Adrenal gland (tissue), 12 donors: ENCODE measurements around the gene EPC2. TPM values are rescaled to one million over a fixed set of nuclear protein-coding genes. Genes with fewer than 3 reads are reported as not detected.

Experiments
- DNase-seq, 7 donors: peaks; one replicate each; pipeline ENCODE4 v3.0.0-alpha.2; 2019 to 2020
- H3K27ac ChIP-seq, 5 donors: fragments of 200-600 bp; sonication (generic) in 4 of 5; 1 replicate in 3 of 5; 2 replicates in 2 of 5; pipeline versions ENCODE4 v1.5.1 to v1.8.0; 2016 to 2020; ENCODE audit warnings: mild to moderate bottlenecking in 1 of 5
- H3K27me3 ChIP-seq: fragments of 200-600 bp; 2 replicates; pipeline ENCODE4 v1.8.0; 2021
- H3K36me3 ChIP-seq, 2 donors: fragments of 200-600 bp; replicated peaks in 1 of 2; 1 replicate in 1 of 2; 2 replicates in 1 of 2; pipeline versions ENCODE4 v1.5.1 to v1.8.0; 2018 to 2022
- H3K4me1 ChIP-seq, 2 donors: fragments of 200-600 bp; replicated peaks in 1 of 2; 1 replicate in 1 of 2; 2 replicates in 1 of 2; pipeline versions ENCODE4 v1.5.1 to v1.8.0; 2018 to 2021
- H3K4me3 ChIP-seq, 4 donors: fragments of 200-600 bp; sonication (generic) in 3 of 4; one replicate each; pipeline ENCODE4 v1.5.1; 2016 to 2018
- H3K9me3 ChIP-seq, 3 donors: fragments of 200-600 bp; sonication (generic) in 1 of 3; replicated peaks in 1 of 3; 1 replicate in 2 of 3; 2 replicates in 1 of 3; pipeline versions ENCODE4 v1.5.1 to v1.8.0; 2016 to 2021
- CTCF ChIP-seq, 6 experiments: fragments of 450-650 bp in 4 of 6; fragments of 200-600 bp in 2 of 6; sonication (generic) in 1 of 6; IDR thresholded peaks; 1 replicate in 5 of 6; 2 replicates in 1 of 6; pipeline versions ENCODE4 v1.5.1 to v1.8.0; 2016 to 2021; ENCODE audit warnings: antibody characterized with exemption in 6 of 6, mild to moderate bottlenecking in 2 of 6, moderate library complexity in 1 of 6
- POLR2A ChIP-seq, 2 donors: fragments of 450-650 bp; IDR thresholded peaks; one replicate each; pipeline ENCODE4 v1.6.1; 2017; ENCODE audit warnings: antibody characterized with exemption in 2 of 2, mild to moderate bottlenecking in 2 of 2, moderate library complexity in 1 of 2
- WGBS, 4 donors: extraction: QIAGEN DNeasy Blood & Tissue Kit in 2 of 4; methylation state at CpG; one replicate each; pipeline versions ENCODE4 v1.1.5 to v1.1.7; 2013 to 2017; 5-methylcytosine and 5-hydroxymethylcytosine counted together
- intact Hi-C, 2 donors: fragments of 100-400 bp; cut with DNase I; formaldehyde crosslinking; loops; one replicate each; pipeline versions ENCODE4 v1.14.1 to v1.15.0; 2022 to 2023
- polyA plus RNA-seq, 3 donors: library from polyadenylated mRNA; stranded (reverse); fragments of 200-250 nt in 2 of 3; fragments of 350-450 nt in 1 of 3; fragmentation: Illumina TruSeq in 1 of 3; extraction: RNeasy Lipid Tissue Mini Kit (QIAGEN cat#74804) in 1 of 3; gene quantifications; one replicate each; pipeline ENCODE4 v1.2.3, GENCODE V29; 2013 to 2014
- total RNA-seq, 9 donors: library from RNA; depleted of rRNA in 4 of 9; stranded (reverse); fragments of >200 nt in 4 of 9; fragments of 120-200 nt in 1 of 9; fragmentation: NEBNext Ultra II Directional in 1 of 9; extraction: Animal tissue kit (Norgen Biotek cat#: 25700) in 1 of 9; gene quantifications; one replicate each; pipeline versions ENCODE4 v1.1.0 to v1.2.4, GENCODE V29; 2013 to 2023
- donor health status: healthy with polysubstance abuse.
- donor health status: Bipolar disorder and iron deficiency.
- donor health status: DM: yes; HTN: yes; CAD: no.
- donor health status: DM: no; HTN: no; CAD: no.
- donor health status: DM: no; HTN: no; CAD: no.
- donor health status: DM: yes; HTN: yes; CAD: no.

The EPC2 gene
- total and polyA plus RNA-seq, 12 donors = 8.0 to 57.4 (median 27.8) TPM

- 58 to 77% (median 65%) methylated on average over 3 of the region's 3 CpGs for WGBS, 4 donors
- H3K4me3 ChIP-seq = no peak overlapping the region
- no peaks in the 10 kb centered on the region for H3K36me3 ChIP-seq
- no peak for TF ChIP-seq CTCF (IDR thresholded peaks at IDR 0.05)
- no peak for TF ChIP-seq POLR2A (IDR thresholded peaks at IDR 0.05)
- no peak overlapping the region for H3K27ac ChIP-seq
- intact Hi-C loops = no loop called here
- H3K27me3 ChIP-seq = no peaks in the 10 kb centered on the region
- H3K9me3 ChIP-seq = no peaks in the 10 kb centered on the region
- peaks cover 0 to 16% of the 10 kb centered on the region in 2 donors for H3K4me1 ChIP-seq
- DNase-seq = no peak
These were observed 29.1 kb upstream of the EPC2 start for GRCh38 chr2:148615381-148615841.

- H3K4me3 ChIP-seq = no peak overlapping the region
- no peak for TF ChIP-seq POLR2A (IDR thresholded peaks at IDR 0.05)
- no peak for TF ChIP-seq CTCF (IDR thresholded peaks at IDR 0.05)
- H3K27ac ChIP-seq = no peak overlapping the region
- no peaks in the 10 kb centered on the region for H3K27me3 ChIP-seq
- intact Hi-C loops = no loop called here
- H3K36me3 ChIP-seq = no peaks in the 10 kb centered on the region
- no peak for DNase-seq
- H3K9me3 ChIP-seq = no peaks in the 10 kb centered on the region
- H3K4me1 ChIP-seq = peaks cover 0 to 16% of the 10 kb centered on the region in 2 donors
These were observed 27.9 kb upstream of the EPC2 start for GRCh38 chr2:148616662-148617061.

GRCh38 chr2:148617219-148617618 is 27.3 kb upstream of the EPC2 start:
- TF ChIP-seq POLR2A (IDR thresholded peaks at IDR 0.05) (no peak), CTCF (IDR thresholded peaks at IDR 0.05) (no peak)
- intact Hi-C loops = no loop called here
- Histone ChIP-seq H3K4me3 (no peak overlapping the region), H3K9me3 (no peaks in the 10 kb centered on the region), H3K4me1 (peaks cover 0 to 16% of the 10 kb centered on the region in 2 donors), H3K27me3 (no peaks in the 10 kb centered on the region), H3K36me3 (no peaks in the 10 kb centered on the region), H3K27ac (no peak overlapping the region)
- WGBS, 4 donors = 76 to 83% (median 78%) methylated on average over 5 of the region's 5 CpGs
- DNase-seq = no peak

- no peaks in the 10 kb centered on the region for H3K36me3 ChIP-seq
- TF ChIP-seq POLR2A (IDR thresholded peaks at IDR 0.05) (no peak), CTCF (IDR thresholded peaks at IDR 0.05) (no peak)
- peaks cover 0 to 6% of the 10 kb centered on the region in 2 donors for H3K4me1 ChIP-seq
- no peaks in the 10 kb centered on the region for H3K9me3 ChIP-seq
- 72 to 81% (median 76%) methylated on average over 4 of the region's 4 CpGs for WGBS, 4 donors
- H3K27me3 ChIP-seq = no peaks in the 10 kb centered on the region
- H3K27ac ChIP-seq = no peak overlapping the region
- no peak overlapping the region for H3K4me3 ChIP-seq
- intact Hi-C loops = no loop called here
- DNase-seq = no peak
These were observed 24.9 kb upstream of the EPC2 start for GRCh38 chr2:148619560-148620195.
